ENCODE data around the gene SLC35A3.

Gene SLC35A3

GRCh38 chr1:100050139-100050538 lies 80.3 kb downstream of the SLC35A3 start:
- Histone ChIP-seq H3K27ac (no peak overlapping the region), H3K4me1 (peaks cover 10% of the 10 kb centered on the region), H3K4me3 (ENCODE audit: low read depth, low read length) (no peak overlapping the region), H2AFZ (no peak overlapping the region), H3K27me3 (ENCODE audit: control insufficient read depth, insufficient read depth, low read length) (no peaks in the 10 kb centered on the region), H3K9ac (no peak overlapping the region), H3K36me3 (ENCODE audit: control insufficient read depth, insufficient read depth, low read length) (no peaks in the 10 kb centered on the region), H3K4me2 (ENCODE audit: low read length) (no peak overlapping the region), H3K9me3 (ENCODE audit: control insufficient read depth, low read length) (no peaks in the 10 kb centered on the region), H3K79me2 (peaks cover 20% of the 10 kb centered on the region)
- TF ChIP-seq CTCF (IDR thresholded peaks at IDR 0.05) = no peak

- H3K4me1 ChIP-seq = peaks cover 10% of the 10 kb centered on the region
Measured at GRCh38 chr1:100051401-100051800, 81.6 kb downstream of the SLC35A3 start.

GRCh38 chr1:100051893-100052292 lies 82.1 kb downstream of the SLC35A3 start:
- Histone ChIP-seq H3K9ac (no peak overlapping the region), H3K36me3 (ENCODE audit: control insufficient read depth, insufficient read depth, low read length) (no peaks in the 10 kb centered on the region), H3K4me1 (peaks cover 7% of the 10 kb centered on the region), H3K27ac (no peak overlapping the region), H2AFZ (no peak overlapping the region), H3K9me3 (ENCODE audit: control insufficient read depth, low read length) (no peaks in the 10 kb centered on the region), H3K79me2 (peaks cover 12% of the 10 kb centered on the region), H3K27me3 (ENCODE audit: control insufficient read depth, insufficient read depth, low read length) (no peaks in the 10 kb centered on the region), H3K4me3 (ENCODE audit: low read depth, low read length) (no peak overlapping the region), H3K4me2 (ENCODE audit: low read length) (no peak overlapping the region)
- TF ChIP-seq CTCF (IDR thresholded peaks at IDR 0.05) = no peak

More at GRCh38 chr1:100051401-100051800, 81.6 kb downstream of the SLC35A3 start:
- no peaks in the 10 kb centered on the region for H3K9me3 ChIP-seq (ENCODE audit: control insufficient read depth, low read length)
- H2AFZ ChIP-seq = no peak overlapping the region
- H3K4me3 ChIP-seq (ENCODE audit: low read depth, low read length) = no peak overlapping the region
- no peak overlapping the region for H3K9ac ChIP-seq
- no peak overlapping the region for H3K27ac ChIP-seq
- peaks cover 17% of the 10 kb centered on the region for H3K79me2 ChIP-seq
- no peaks in the 10 kb centered on the region for H3K27me3 ChIP-seq (ENCODE audit: control insufficient read depth, insufficient read depth, low read length)
- no peak overlapping the region for H3K4me2 ChIP-seq (ENCODE audit: low read length)
- TF ChIP-seq CTCF (IDR thresholded peaks at IDR 0.05) = no peak
- no peaks in the 10 kb centered on the region for H3K36me3 ChIP-seq (ENCODE audit: control insufficient read depth, insufficient read depth, low read length)

GRCh38 chr1:100053119-100053518 lies 83.3 kb downstream of the SLC35A3 start:
- no peak overlapping the region for H3K4me2 ChIP-seq (ENCODE audit: low read length)
- H2AFZ ChIP-seq = no peak overlapping the region
- TF ChIP-seq CTCF (IDR thresholded peaks at IDR 0.05) = no peak
- no peak overlapping the region for H3K27ac ChIP-seq
- no peaks in the 10 kb centered on the region for H3K36me3 ChIP-seq (ENCODE audit: control insufficient read depth, insufficient read depth, low read length)
- H3K4me1 ChIP-seq = peaks cover 7% of the 10 kb centered on the region
- H3K4me3 ChIP-seq (ENCODE audit: low read depth, low read length) = no peak overlapping the region
- peaks cover 7% of the 10 kb centered on the region for H3K79me2 ChIP-seq
- no peaks in the 10 kb centered on the region for H3K27me3 ChIP-seq (ENCODE audit: control insufficient read depth, insufficient read depth, low read length)
- H3K9ac ChIP-seq = no peak overlapping the region
- no peaks in the 10 kb centered on the region for H3K9me3 ChIP-seq (ENCODE audit: control insufficient read depth, low read length)

- Histone ChIP-seq H3K27me3 (ENCODE audit: control insufficient read depth, insufficient read depth, low read length) (no peaks in the 10 kb centered on the region), H2AFZ (no peak overlapping the region), H3K9ac (no peak overlapping the region), H3K27ac (no peak overlapping the region), H3K9me3 (ENCODE audit: control insufficient read depth, low read length) (no peaks in the 10 kb centered on the region), H3K36me3 (ENCODE audit: control insufficient read depth, insufficient read depth, low read length) (no peaks in the 10 kb centered on the region), H3K4me3 (ENCODE audit: low read depth, low read length) (no peak overlapping the region), H3K4me2 (ENCODE audit: low read length) (no peak overlapping the region), H3K4me1 (peaks cover 2% of the 10 kb centered on the region), H3K79me2 (peaks cover 7% of the 10 kb centered on the region)
- TF ChIP-seq CTCF (IDR thresholded peaks at IDR 0.05) = no peak
Measured at GRCh38 chr1:100053727-100054126, 83.9 kb downstream of the SLC35A3 start.

Measured in parathyroid adenoma (tissue), 2 donors.